ENCODE data around the gene RPS16. TPM values are rescaled to one million over a fixed set of nuclear protein-coding genes. Genes with fewer than 3 reads are reported as not detected.
A peak's percentile ranks its signal among the peaks of the same experiment; 100 is the strongest.

RPS16 gene
- total and polyA plus RNA-seq, 2 of the 8 experiments (the other 6 are each of a cell fraction or from before 2014, with no cell fraction given) = 2,433 to 7,810 TPM

DNA sequence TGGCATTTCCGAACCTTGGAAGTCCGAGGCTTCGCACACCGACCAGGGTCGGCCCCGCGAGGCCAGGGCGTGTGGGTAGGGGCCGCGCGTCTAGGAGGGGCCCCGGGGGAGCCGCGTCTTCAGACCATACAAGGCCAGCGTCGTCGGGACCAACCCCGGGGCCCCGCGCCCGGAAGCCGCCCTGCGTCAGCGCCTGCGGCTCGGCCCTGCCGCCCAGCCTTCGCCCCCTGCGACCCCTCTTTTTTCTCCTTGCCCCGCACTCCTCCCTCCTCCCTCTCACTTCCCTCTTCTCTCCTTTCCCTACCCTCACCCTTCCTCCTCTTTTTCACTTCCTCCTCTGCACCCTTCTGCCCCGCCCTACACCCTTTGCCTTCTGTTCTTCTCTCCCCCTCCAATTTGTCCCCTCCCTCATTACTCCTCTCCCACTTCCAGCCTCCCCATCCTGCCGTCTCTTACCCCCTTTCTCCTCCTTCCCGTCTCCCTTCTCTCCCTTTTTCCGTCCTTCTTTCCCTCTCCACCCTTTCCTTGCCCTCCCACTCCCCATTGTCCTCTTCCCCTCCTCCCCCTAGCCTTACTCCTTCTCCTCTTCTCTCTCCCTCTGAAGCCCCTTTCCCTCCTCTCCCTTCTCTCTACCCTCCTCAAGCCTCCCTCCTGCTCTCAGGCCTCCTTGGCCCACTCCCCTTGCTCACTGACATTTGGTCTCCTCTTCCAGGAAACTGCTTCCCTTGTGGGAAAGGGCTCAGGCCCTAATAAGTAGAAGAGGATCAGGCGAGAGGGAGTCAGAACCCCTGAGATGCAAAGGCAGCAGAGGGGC, 25.5 kb downstream of the RPS16 start:
- peaks cover 6 to 31% of the 10 kb centered on the region in 2 experiments; a peak in 3 of 4 replicates for H3K79me2 ChIP-seq (ENCODE audit: control insufficient read depth in 1 of 2, insufficient read depth in 2 of 2, low read length in 2 of 2)
- POLR2A ChIA-PET (ENCODE audit: partially characterized antibody) = interaction anchor here (0.7 to 14.3 kb wide), 3 partner anchors 17 to 65 kb away, joined by 4 to 234 read pairs (median 182); partner anchors contain the start of genes MED29, PAF1 and RPS16
- no peaks in the 10 kb centered on the region for H3K9me3 ChIP-seq (ENCODE audit: insufficient read depth in 2 of 2, low read depth in 1 of 2, low read length in 1 of 2)
- peak; percentile 58 to 68 for TF ChIP-seq POLR2A (IDR thresholded peaks at IDR 0.05; ENCODE audit: control extremely low read depth in 1 of 2, low read depth in 2 of 2, low read length in 2 of 2)
- TF ChIP-seq ASH2L (IDR thresholded peaks at IDR 0.05; ENCODE audit: low read length) = peak; percentile 46
- no peak for TF ChIP-seq RNF2 (IDR thresholded peaks at IDR 0.05; ENCODE audit: borderline replicate concordance, low read depth, low read length, missing control alignments, poor library complexity, severe bottlenecking)
- TF ChIP-seq RBBP5 (IDR thresholded peaks at IDR 0.05; ENCODE audit: borderline replicate concordance, low read depth, low read length) = peak; percentile 81; the same call in 1 of the 2 replicates
- TF ChIP-seq SRF (IDR thresholded peaks at IDR 0.05; ENCODE audit: low read depth, low read length) = peak; percentile 56; the same call in 1 of the 2 replicates
- peak; percentile 51 for TF ChIP-seq TAF1 (IDR thresholded peaks at IDR 0.05; ENCODE audit: low read depth, low read length)
- peak; percentile 40 for TF ChIP-seq CREB1 (IDR thresholded peaks at IDR 0.05)
- TF ChIP-seq KDM4A (IDR thresholded peaks at IDR 0.05; ENCODE audit: low read depth, low read length, severe bottlenecking) = peak; percentile 48
- TF ChIP-seq, protein P1, sequence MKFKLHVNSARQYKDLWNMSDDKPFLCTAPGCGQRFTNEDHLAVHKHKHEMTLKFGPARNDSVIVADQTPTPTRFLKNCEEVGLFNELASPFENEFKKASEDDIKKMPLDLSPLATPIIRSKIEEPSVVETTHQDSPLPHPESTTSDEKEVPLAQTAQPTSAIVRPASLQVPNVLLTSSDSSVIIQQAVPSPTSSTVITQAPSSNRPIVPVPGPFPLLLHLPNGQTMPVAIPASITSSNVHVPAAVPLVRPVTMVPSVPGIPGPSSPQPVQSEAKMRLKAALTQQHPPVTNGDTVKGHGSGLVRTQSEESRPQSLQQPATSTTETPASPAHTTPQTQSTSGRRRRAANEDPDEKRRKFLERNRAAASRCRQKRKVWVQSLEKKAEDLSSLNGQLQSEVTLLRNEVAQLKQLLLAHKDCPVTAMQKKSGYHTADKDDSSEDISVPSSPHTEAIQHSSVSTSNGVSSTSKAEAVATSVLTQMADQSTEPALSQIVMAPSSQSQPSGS (IDR thresholded peaks at IDR 0.05; ENCODE audit: low read length) = no peak
- TF ChIP-seq HDAC6 (IDR thresholded peaks at IDR 0.05; ENCODE audit: low read depth, low read length) = no peak

More for the DNA sequence above, 25.5 kb downstream of the RPS16 start:
- no peaks in the 10 kb centered on the region for H3K27me3 ChIP-seq (replicated peaks in 1 of 4; ENCODE audit: control insufficient read depth in 3 of 4, extremely low read depth in 1 of 4, insufficient read depth in 3 of 4, low read length in 3 of 4)
- H3K9ac ChIP-seq (replicated peaks in 1 of 4; ENCODE audit: extremely low read depth in 1 of 4, low read depth in 3 of 4, low read length in 3 of 4) = peak overlapping the region; percentile 79 to 92 (median 88)
- H3K4me1 ChIP-seq (replicated peaks in 1 of 4; ENCODE audit: control insufficient read depth in 3 of 4, insufficient read depth in 4 of 4, low read length in 3 of 4) = peaks cover 10 to 48% (median 24%) of the 10 kb centered on the region in 4 experiments
- 5 to 80% methylated on average over 1 to 34 of the region's 35 CpGs for WGBS, 2 experiments (ENCODE audit: extremely low coverage in 1 of 2, insufficient coverage in 1 of 2, insufficient read length in 1 of 2, insufficient replicate concordance in 2 of 2, low coverage in 1 of 2, low lambda C conversion rate in 2 of 2, missing lambda C conversion rate in 1 of 2)
- peak overlapping the region; percentile 40; the same call in 1 of the 2 replicates for H2BK15ac ChIP-seq (ENCODE audit: low read length)
- peak overlapping the region; percentile 64 for H3K56ac ChIP-seq (replicated peaks; ENCODE audit: insufficient read length, low read depth, low read length)
- H3K4me3 ChIP-seq (ENCODE audit: extremely low read depth in 1 of 4, insufficient read depth in 2 of 4, low read depth in 3 of 4, low read length in 4 of 4) = peak overlapping the region; percentile 64 to 97 (median 83)
- H2BK120ac ChIP-seq (replicated peaks; ENCODE audit: low read depth, low read length) = no peak overlapping the region
- no peak overlapping the region for H3K23ac ChIP-seq (ENCODE audit: insufficient read length)
- peak overlapping the region; percentile 51; the same call in 1 of the 2 replicates for H4K8ac ChIP-seq (ENCODE audit: extremely low read depth, insufficient read depth, low read length)
- peaks cover 24% of the 10 kb centered on the region for H3K23me2 ChIP-seq (ENCODE audit: low read depth, low read length)
- H4K5ac ChIP-seq (ENCODE audit: insufficient read length, low read depth, low read length) = peak overlapping the region; percentile 69
- peak overlapping the region; percentile 78 to 84 for H3K4me2 ChIP-seq (ENCODE audit: insufficient read depth in 1 of 2, low read depth in 2 of 2, low read length in 2 of 2)
- H3K79me1 ChIP-seq (ENCODE audit: low read depth, low read length) = no peaks in the 10 kb centered on the region
- H4K20me1 ChIP-seq (replicated peaks in 1 of 2; ENCODE audit: control insufficient read depth in 1 of 2, insufficient read depth in 2 of 2, low read length in 2 of 2) = peaks cover 0 to 16% of the 10 kb centered on the region in 2 experiments
- peak overlapping the region; percentile 55 for H4K91ac ChIP-seq (replicated peaks; ENCODE audit: insufficient read length, low read length)
- H2AK5ac ChIP-seq (ENCODE audit: low read depth, low read length) = peak overlapping the region; percentile 1
- CTCF ChIA-PET (ENCODE audit: partially characterized antibody) = no interaction called here
- H3K4ac ChIP-seq (replicated peaks; ENCODE audit: insufficient read length, low read depth, low read length) = peak overlapping the region; percentile 62
- H2BK12ac ChIP-seq (ENCODE audit: low read depth, low read length) = peak overlapping the region; percentile 96; the same call in 1 of the 2 replicates
- FAIRE-seq = no peak
- DNase-seq (ENCODE audit: low read depth in 1 of 2, low spot score in 2 of 2) = peak in 1 of 2 experiments; percentile 67
- H3K27ac ChIP-seq (ENCODE audit: low read depth, low read length) = peak overlapping the region; percentile 92
- no peak overlapping the region for H2BK20ac ChIP-seq (ENCODE audit: low read length)
- peak overlapping the region; percentile 87; the same call in 1 of the 2 replicates for H2BK5ac ChIP-seq (ENCODE audit: low read depth, low read length)
- H3K36me3 ChIP-seq (ENCODE audit: control insufficient read depth in 2 of 4, insufficient read depth in 4 of 4, low read length in 3 of 4) = peaks cover 0 to 5% (median 0%) of the 10 kb centered on the region in 4 experiments; a peak in 1 of 8 replicates
- no peak overlapping the region for H2AFZ ChIP-seq (ENCODE audit: low read length)
- no peak overlapping the region for H3K14ac ChIP-seq (ENCODE audit: insufficient read length)
- peak overlapping the region; percentile 90 for H3K18ac ChIP-seq (ENCODE audit: extremely low read depth, low read length)

Measured in H1 (cell line).